Heart left ventricle (tissue), 16 donors: ENCODE data around the gene STXBP1. TPM values are rescaled to one million over a fixed set of nuclear protein-coding genes. Genes with fewer than 3 reads are reported as not detected.
A peak's percentile ranks its signal among the peaks of the same experiment; 100 is the strongest.

Source experiments
- ATAC-seq, 4 donors: fragments of 200-7000 bp; cut with Tn5 transposase; one replicate each; pipeline ENCODE4 v1.9.1; 2020 to 2022; ENCODE audit warnings: moderate library complexity in 4 of 4, mild to moderate bottlenecking in 3 of 4, moderate number of reproducible peaks in 1 of 4
- DNase-seq, 5 donors: peaks; one replicate each; pipeline ENCODE4 v3.0.0-alpha.2; 2020
- H3K27ac ChIP-seq, 12 donors: fragments of 200-600 bp; sonication (generic) in 4 of 12; one replicate each; pipeline versions ENCODE4 v1.5.0 to v1.8.0; 2016 to 2022; ENCODE audit warnings: mild to moderate bottlenecking in 2 of 12
- H3K27me3 ChIP-seq, 9 donors: fragments of 200-600 bp; sonication (generic) in 2 of 9; one replicate each; pipeline versions ENCODE4 v1.5.1 to v1.8.0; 2016 to 2022; ENCODE audit warnings: mild to moderate bottlenecking in 3 of 9
- H3K36me3 ChIP-seq, 9 donors: fragments of 200-600 bp; sonication (generic) in 2 of 9; one replicate each; pipeline versions ENCODE4 v1.5.0 to v1.8.0; 2018 to 2022; ENCODE audit warnings: mild to moderate bottlenecking in 2 of 9
- H3K4me1 ChIP-seq, 12 donors: fragments of 200-600 bp; sonication (generic) in 4 of 12; one replicate each; pipeline versions ENCODE4 v1.5.0 to v1.8.0; 2016 to 2022; ENCODE audit warnings: mild to moderate bottlenecking in 3 of 12
- H3K4me3 ChIP-seq, 12 donors: fragments of 200-600 bp; sonication (generic) in 4 of 12; one replicate each; pipeline versions ENCODE4 v1.5.0 to v1.8.0; 2017 to 2022; ENCODE audit warnings: mild to moderate bottlenecking in 9 of 12, moderate library complexity in 4 of 12
- H3K9me3 ChIP-seq, 12 donors: fragments of 200-600 bp; sonication (generic) in 4 of 12; one replicate each; pipeline versions ENCODE4 v1.5.0 to v1.8.0; 2016 to 2022; ENCODE audit warnings: mild to moderate bottlenecking in 1 of 12
- POLR2A ChIP-seq, 2 donors: fragments of 450-650 bp; IDR thresholded peaks; one replicate each; pipeline ENCODE4 v1.6.1; 2017; ENCODE audit warnings: antibody characterized with exemption in 2 of 2, mild to moderate bottlenecking in 2 of 2, moderate library complexity in 2 of 2
- WGBS, 4 donors: extraction: QIAGEN DNeasy Blood & Tissue Kit in 2 of 4; methylation state at CpG; one replicate each; pipeline versions ENCODE4 v1.1.5 to v1.1.7; 2013 to 2018; 5-methylcytosine and 5-hydroxymethylcytosine counted together
- intact Hi-C, 10 donors: fragments of 100-400 bp; cut with DNase I; formaldehyde crosslinking; loops; one replicate each; pipeline versions ENCODE4 v1.11.1 to v1.14.2; 2022
- polyA plus RNA-seq, 2 donors: library from polyadenylated mRNA; stranded (reverse); fragments of 200-250 nt; gene quantifications; one replicate each; pipeline ENCODE4 v1.2.3, GENCODE V29; 2013
- total RNA-seq, 9 donors: library from RNA; depleted of rRNA in 2 of 9; stranded (reverse); fragments of >200 nt in 2 of 9; fragmentation: NEBNext Ultra II Directional in 3 of 9; extraction: Animal tissue kit (Norgen Biotek cat#: 25700) in 3 of 9; gene quantifications; one replicate each; pipeline versions ENCODE4 v1.1.0 to v1.2.4, GENCODE V29; 2016 to 2023
- TF ChIP-seq, protein P1 (sequence below), 12 donors: fragments of 200-600 bp; sonication (generic) in 4 of 12; IDR thresholded peaks; one replicate each; pipeline versions ENCODE4 v1.5.0 to v1.8.0; 2018 to 2022; ENCODE audit warnings: antibody characterized with exemption in 12 of 12, mild to moderate bottlenecking in 5 of 12
- donor health status: ischemic (EF 13 %, LVEDD 7.1; RV severe dilation, severe dysfunction).
- donor health status: healthy with polysubstance abuse.
- donor health status: DM: no; HTN: yes; CAD: no.
- donor health status: DM: no; HTN: no; CAD: no.
- donor health status: ischemic (EF 25% LVEDD 6.9; RV normal size, moderate dysfunction).
- donor health status: ischemic (EF 25% LVEDD 5.7; RV mildly dilated, moderate dysfunction).
- donor health status: healthy.
- donor health status: DM: yes; HTN: yes; CAD: no.
- donor health status: ischemic (EF 35%, LVEDD 5.7; RV mildly dilated, moderate dysfunction).
- donor health status: nonischemic (EF 11% LVEDD 7.7; RV severe dilation, severe dysfunction).
- donor health status: DM: yes; HTN: yes; CAD: no.
- donor health status: PGD.
- donor health status: ischemic (EF 29% LVEDD 5.4; RV normal size, mild dysfunction).
- donor health status: nonischemic (EF 23%, LVEDD 6.1; RV moderate dilation, normal function).

The STXBP1 gene
- total and polyA plus RNA-seq, 11 donors = 14.0 to 102 (median 44.5) TPM

GRCh38 chr9:127637322-127637847, 25.3 kb downstream of the STXBP1 start:
- peak overlapping the region in 2 of 12 donors; percentile 6 to 9 for H3K4me3 ChIP-seq
- no peaks in the 10 kb centered on the region for H3K36me3 ChIP-seq
- H3K9me3 ChIP-seq = no peaks in the 10 kb centered on the region
- DNase-seq (no peak), ATAC-seq (peak in 3 of 4 donors; percentile 21 to 77 (median 72))
- H3K27me3 ChIP-seq = no peaks in the 10 kb centered on the region
- H3K4me1 ChIP-seq = peaks cover 0 to 53% (median 29%) of the 10 kb centered on the region in 12 donors
- peak overlapping the region in 9 of 12 donors; percentile 9 to 50 (median 20) for H3K27ac ChIP-seq
- WGBS, 4 donors = 41 to 50% (median 45%) methylated on average over 11 of the region's 11 CpGs
- intact Hi-C loops = no loop called here
- TF ChIP-seq POLR2A (IDR thresholded peaks at IDR 0.05) = no peak

GRCh38 chr9:127640908-127641545, 28.9 kb downstream of the STXBP1 start:
- intact Hi-C loops = no loop called here
- no peak overlapping the region for H3K27ac ChIP-seq
- peaks cover 0 to 44% (median 19%) of the 10 kb centered on the region in 12 donors for H3K4me1 ChIP-seq

DNA sequence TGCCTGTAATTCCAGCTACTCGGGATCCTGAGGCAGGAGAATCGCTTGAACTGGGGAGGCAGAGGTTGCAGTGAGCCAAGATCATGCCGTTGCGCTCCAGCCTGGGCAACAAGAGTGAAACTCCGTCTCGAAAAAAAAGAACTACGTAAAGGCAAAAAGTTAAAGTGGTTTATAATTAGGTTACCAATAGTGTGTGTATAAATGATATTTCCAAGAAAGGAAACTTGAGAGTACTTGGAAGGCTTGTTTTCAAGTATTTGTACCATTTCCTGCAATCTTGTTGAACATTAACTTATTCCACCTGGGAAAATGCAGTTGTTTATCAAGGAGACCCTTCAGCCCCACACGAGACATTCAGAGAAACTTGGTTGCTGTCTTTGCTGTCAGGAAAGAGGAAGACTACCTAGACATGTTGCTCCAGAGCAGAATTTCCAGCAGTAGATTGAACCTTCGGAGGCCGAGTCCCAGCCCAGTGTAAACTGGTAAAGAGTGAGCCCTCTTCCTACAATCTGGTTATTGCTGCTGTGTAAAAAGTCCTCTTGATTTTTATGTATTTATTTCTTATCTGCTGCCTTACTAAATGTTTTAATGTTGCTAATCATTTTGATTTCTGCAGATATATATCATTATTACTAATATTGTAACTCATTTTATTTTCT, 30.1 kb downstream of the STXBP1 start:
- peak overlapping the region in 5 of 12 donors; percentile 12 to 52 (median 15) for H3K27ac ChIP-seq
- TF ChIP-seq, protein P1, sequence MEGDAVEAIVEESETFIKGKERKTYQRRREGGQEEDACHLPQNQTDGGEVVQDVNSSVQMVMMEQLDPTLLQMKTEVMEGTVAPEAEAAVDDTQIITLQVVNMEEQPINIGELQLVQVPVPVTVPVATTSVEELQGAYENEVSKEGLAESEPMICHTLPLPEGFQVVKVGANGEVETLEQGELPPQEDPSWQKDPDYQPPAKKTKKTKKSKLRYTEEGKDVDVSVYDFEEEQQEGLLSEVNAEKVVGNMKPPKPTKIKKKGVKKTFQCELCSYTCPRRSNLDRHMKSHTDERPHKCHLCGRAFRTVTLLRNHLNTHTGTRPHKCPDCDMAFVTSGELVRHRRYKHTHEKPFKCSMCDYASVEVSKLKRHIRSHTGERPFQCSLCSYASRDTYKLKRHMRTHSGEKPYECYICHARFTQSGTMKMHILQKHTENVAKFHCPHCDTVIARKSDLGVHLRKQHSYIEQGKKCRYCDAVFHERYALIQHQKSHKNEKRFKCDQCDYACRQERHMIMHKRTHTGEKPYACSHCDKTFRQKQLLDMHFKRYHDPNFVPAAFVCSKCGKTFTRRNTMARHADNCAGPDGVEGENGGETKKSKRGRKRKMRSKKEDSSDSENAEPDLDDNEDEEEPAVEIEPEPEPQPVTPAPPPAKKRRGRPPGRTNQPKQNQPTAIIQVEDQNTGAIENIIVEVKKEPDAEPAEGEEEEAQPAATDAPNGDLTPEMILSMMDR (IDR thresholded peaks at IDR 0.05) = no peak
- TF ChIP-seq POLR2A (IDR thresholded peaks at IDR 0.05) = no peak
- H3K4me3 ChIP-seq = no peak overlapping the region

More at GRCh38 chr9:127640908-127641545, 28.9 kb downstream of the STXBP1 start:
- Histone ChIP-seq H3K36me3 (no peaks in the 10 kb centered on the region), H3K9me3 (no peaks in the 10 kb centered on the region), H3K27me3 (no peaks in the 10 kb centered on the region), H3K4me3 (no peak overlapping the region)
- 94 to 96% (median 96%) methylated on average over 5 of the region's 5 CpGs for WGBS, 4 donors
- ATAC-seq (no peak), DNase-seq (no peak)
- TF ChIP-seq, protein P1 (IDR thresholded peaks at IDR 0.05) = no peak
- no peak for TF ChIP-seq POLR2A (IDR thresholded peaks at IDR 0.05)

DNA sequence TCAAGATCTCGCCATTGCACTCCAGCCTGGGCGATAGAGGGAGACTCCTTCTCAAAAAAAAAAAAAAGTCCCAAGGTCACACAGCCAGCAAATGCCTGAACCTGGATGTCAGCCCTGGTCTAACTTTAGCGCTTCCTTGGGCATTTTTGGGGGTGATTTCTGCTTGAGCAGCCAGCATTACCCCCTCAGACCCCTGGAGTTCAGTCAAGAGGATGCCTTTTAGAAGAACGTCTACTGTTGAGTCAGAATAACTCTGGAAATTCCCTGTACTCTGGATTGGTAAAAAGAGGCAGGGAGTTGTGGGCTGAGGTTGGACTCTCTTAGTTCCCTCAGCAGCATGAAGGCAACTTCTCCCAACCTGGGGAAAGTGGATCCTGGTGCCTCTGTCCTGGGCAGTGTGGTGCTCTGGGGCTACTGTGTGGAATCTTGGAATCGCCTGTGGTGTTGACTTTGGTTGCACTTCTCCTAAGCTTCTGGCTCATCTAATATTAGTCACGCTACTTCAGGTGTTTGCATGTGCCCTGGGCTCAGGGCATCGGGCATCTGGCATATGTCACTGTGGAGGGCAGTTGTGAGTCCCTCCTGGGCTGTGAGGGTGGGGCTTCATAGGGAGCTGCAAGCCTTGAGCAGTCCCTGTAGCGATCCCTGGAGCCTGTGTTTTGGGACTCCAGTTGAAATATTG, 32.2 kb downstream of the STXBP1 start:
- Histone ChIP-seq H3K36me3 (no peaks in the 10 kb centered on the region), H3K27ac (peak overlapping the region in 2 of 12 donors; percentile 3 to 19), H3K4me3 (no peak overlapping the region), H3K4me1 (peaks cover 0 to 40% (median 11%) of the 10 kb centered on the region in 12 donors), H3K27me3 (no peaks in the 10 kb centered on the region), H3K9me3 (no peaks in the 10 kb centered on the region)
- intact Hi-C loops = no loop called here
- DNase-seq = no peak
- TF ChIP-seq, protein P1 (IDR thresholded peaks at IDR 0.05) = no peak
- TF ChIP-seq POLR2A (IDR thresholded peaks at IDR 0.05) = no peak
- ATAC-seq = peak; percentile 20 to 52 (median 30)
- 79 to 83% (median 83%) methylated on average over 8 of the region's 8 CpGs for WGBS, 4 donors

More for the DNA sequence above, 30.1 kb downstream of the STXBP1 start:
- Histone ChIP-seq H3K4me1 (peaks cover 0 to 46% (median 21%) of the 10 kb centered on the region in 12 donors), H3K36me3 (no peaks in the 10 kb centered on the region), H3K9me3 (no peaks in the 10 kb centered on the region), H3K27me3 (no peaks in the 10 kb centered on the region)
- WGBS, 4 donors = 48 to 68% (median 54%) methylated on average over 10 of the region's 10 CpGs
- ATAC-seq = no peak
- no peak for DNase-seq
- intact Hi-C loops = no loop called here
